Muscle layer of colon (tissue), 2 donors: ENCODE data around the gene LRRC36.
"Not testable (repeated sequence)": the region's sequence is repeated elsewhere in the genome, so short reads cannot be mapped to it uniquely, and the experiment has no call there.

Experiments used
- H3K27ac ChIP-seq: one replicate; pipeline ENCODE4 v1.7.0; 2013; ENCODE audit warnings: low read depth, mild to moderate bottlenecking, low read length, moderate library complexity
- H3K27me3 ChIP-seq, 2 donors: one replicate each; pipeline ENCODE4 v1.7.0; 2013; ENCODE audit warnings: low read length in 2 of 2, mild to moderate bottlenecking in 2 of 2; ENCODE audit not compliant: insufficient read depth in 2 of 2, control insufficient read depth in 1 of 2
- H3K36me3 ChIP-seq: one replicate; pipeline ENCODE4 v1.7.0; 2013; ENCODE audit warnings: mild to moderate bottlenecking, low read length; ENCODE audit not compliant: insufficient read depth
- H3K4me1 ChIP-seq: one replicate; pipeline ENCODE4 v1.7.0; 2013; ENCODE audit warnings: mild to moderate bottlenecking, low read length; ENCODE audit not compliant: insufficient read depth
- H3K4me3 ChIP-seq, 2 donors: one replicate each; pipeline ENCODE4 v1.7.0; 2013; ENCODE audit warnings: low read length in 2 of 2, low read depth in 1 of 2, mild to moderate bottlenecking in 1 of 2, moderate library complexity in 1 of 2
- H3K9ac ChIP-seq: one replicate; pipeline ENCODE4 v1.7.0; 2013; ENCODE audit warnings: low read length
- H3K9me3 ChIP-seq: one replicate; pipeline ENCODE4 v1.7.0; 2013; ENCODE audit warnings: mild to moderate bottlenecking, low read length
- donor health status: abdominal sarcoma.
- donor health status: Adenocarcinoma of cecum.

Gene LRRC36

DNA sequence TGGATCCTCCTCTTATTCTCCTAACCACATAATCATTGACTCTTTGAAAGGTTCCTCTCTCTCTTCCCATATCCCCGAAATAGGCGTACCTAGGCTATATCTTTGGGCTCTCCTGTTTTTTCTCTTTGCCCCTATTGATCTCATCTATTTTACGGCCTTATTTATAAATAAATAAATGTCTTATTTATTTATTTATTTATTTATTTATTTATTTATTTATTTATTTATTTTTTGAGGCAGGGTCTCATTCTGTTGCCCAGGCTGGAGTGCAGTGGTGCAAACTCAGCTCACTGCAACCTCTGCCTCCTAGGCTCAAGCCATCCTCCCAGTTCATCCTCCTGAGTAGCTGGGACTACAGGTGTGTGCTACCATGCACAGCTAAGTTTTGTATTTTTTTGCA lies 25.8 kb downstream of the LRRC36 start:
- H3K9me3 ChIP-seq, H3K4me3 ChIP-seq, H3K9ac ChIP-seq, H3K27me3 ChIP-seq, H3K4me1 ChIP-seq, H3K27ac ChIP-seq, H3K36me3 ChIP-seq: not testable (repeated sequence)

DNA sequence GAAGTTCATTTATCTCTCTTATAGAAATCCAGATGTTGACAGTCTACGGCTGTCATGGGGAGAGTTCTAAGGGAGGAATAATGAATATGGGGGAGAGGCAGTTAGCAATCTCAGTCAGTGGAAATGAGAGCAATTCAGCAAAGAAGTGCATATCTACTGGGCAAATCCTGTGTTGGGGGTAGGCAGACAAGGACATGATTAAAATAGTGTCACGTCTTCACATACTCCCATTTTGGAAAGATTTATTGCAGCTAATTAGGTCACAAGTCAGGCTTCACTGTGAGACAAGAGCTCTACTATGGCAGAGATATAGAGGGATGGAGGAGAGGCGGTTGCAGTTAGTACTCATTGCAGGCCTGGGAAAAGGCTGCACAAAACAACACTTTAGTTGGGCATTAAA lies 29.8 kb downstream of the LRRC36 start:
- Histone ChIP-seq H3K27me3 (no peaks in the 10 kb centered on the region), H3K36me3 (no peaks in the 10 kb centered on the region), H3K27ac (no peak overlapping the region), H3K4me3 (no peak overlapping the region), H3K9ac (no peak overlapping the region), H3K4me1 (no peaks in the 10 kb centered on the region), H3K9me3 (no peaks in the 10 kb centered on the region)

DNA sequence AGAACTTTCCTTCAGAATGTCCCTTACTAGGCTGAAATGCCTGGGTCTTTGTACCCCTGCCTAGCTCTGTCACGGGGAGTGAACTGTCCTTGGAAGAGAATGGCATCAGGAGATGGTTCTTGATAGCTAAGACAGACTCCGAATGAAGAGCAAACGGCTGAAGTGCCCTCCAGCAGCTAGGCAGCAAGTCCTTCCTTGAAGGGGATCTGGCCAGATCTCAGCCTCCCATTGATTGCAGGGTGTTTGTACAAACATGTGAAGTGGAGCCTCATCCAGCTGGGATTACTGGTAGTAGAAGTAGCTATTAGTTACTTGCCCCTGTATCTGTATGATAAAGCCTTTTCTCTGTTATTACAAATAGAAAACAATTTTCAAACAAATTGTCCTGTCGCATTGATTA lies 30.9 kb downstream of the LRRC36 start:
- Histone ChIP-seq H3K27ac (no peak overlapping the region), H3K36me3 (no peaks in the 10 kb centered on the region), H3K4me3 (no peak overlapping the region), H3K9me3 (no peaks in the 10 kb centered on the region), H3K27me3 (no peaks in the 10 kb centered on the region), H3K9ac (no peak overlapping the region), H3K4me1 (no peaks in the 10 kb centered on the region)

DNA sequence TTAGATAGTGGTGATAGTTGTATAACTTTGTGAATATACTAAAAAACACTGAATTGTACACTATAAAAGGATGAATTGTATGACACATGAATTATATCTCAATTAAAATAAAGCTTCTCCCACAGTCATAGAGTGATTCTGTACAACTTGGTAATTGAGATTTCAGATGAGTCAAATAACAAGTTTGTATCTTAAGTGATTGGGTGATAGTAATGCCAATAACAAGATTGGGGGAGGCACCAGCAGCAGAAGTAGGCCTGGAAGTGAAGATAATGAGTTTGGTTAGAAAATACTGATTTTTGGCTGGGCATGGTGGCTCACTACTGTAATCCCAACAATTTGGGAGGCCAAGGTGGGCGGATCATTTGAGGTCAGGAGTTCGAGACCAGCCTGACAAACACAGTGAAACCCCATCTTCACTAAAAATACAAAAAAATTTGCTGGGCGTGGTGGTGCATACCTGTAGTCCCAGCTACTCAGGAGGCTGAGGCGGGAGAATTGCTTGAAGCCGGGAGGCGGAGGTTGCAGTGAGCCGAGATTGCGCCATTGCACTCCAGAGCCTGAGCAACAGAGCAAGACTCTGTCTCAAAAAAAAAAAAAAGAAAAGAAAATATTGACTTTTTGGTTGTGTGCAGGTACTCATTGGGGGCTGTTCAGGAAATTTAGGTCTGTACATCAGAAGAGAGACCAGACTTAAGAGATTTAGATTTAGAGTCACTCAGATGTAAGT lies 33.1 kb downstream of the LRRC36 start:
- H3K4me1 ChIP-seq, H3K27me3 ChIP-seq, H3K9ac ChIP-seq, H3K27ac ChIP-seq, H3K4me3 ChIP-seq, H3K9me3 ChIP-seq, H3K36me3 ChIP-seq: not testable (repeated sequence)

DNA sequence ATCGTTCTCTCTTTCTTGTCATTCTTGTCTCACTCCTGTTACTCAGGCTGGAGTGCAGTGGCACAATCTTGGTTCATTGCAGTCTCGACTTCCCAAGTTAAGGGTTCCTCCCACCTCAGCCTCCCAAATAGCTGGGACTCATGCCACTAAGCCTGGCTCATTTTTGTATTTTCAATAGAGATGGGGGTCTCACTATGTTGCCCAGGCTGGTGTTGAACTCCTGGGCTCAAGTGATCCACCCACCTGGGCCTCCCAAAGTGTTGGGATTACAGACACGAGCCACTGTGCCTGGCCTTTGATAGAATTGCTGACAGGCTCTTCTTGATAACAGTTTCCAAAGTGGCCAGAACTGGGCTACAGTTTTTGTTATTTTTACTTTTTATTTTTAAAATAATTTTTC lies 34.4 kb downstream of the LRRC36 start:
- H3K27ac ChIP-seq, result no peak overlapping the region
- H3K27me3 ChIP-seq, result no peaks in the 10 kb centered on the region
- no peaks in the 10 kb centered on the region for H3K4me1 ChIP-seq
- no peak overlapping the region for H3K9ac ChIP-seq
- no peaks in the 10 kb centered on the region for H3K9me3 ChIP-seq
- no peak overlapping the region for H3K4me3 ChIP-seq
- no peaks in the 10 kb centered on the region for H3K36me3 ChIP-seq

DNA sequence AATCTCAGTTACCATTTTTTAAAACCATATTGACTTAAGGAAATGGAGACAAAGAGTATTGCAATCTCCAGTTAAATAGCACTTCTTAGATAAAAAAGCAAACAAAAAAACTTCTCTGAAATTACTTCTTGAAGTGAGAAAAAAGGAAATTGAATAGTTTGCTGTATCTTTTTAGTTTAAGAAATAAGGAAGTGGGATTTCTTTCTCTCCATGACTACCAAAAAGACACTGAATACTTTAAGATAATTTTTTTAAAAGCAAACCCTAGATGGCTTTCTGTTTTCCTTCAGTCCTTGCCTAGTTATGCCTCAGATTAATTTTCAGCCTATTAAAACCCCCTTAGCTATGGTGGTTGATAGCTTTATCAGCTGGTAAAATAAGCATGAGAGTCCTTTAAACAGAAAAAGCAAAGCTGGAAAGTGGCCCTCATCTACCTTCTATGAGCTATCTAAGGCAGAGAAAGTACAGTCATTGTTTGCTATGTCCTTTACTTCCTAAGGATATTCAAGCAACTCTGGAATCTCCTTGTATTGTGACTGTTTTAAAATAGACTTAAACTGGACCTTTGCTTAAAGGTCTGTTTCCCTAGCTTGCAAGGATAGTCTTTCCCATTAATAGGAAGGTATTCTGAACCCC lies 38.1 kb downstream of the LRRC36 start:
- H3K36me3 ChIP-seq, result no peaks in the 10 kb centered on the region
- no peaks in the 10 kb centered on the region for H3K9me3 ChIP-seq
- H3K27me3 ChIP-seq, result no peaks in the 10 kb centered on the region
- H3K27ac ChIP-seq, result no peak overlapping the region
- no peak overlapping the region for H3K4me3 ChIP-seq
- H3K9ac ChIP-seq, result no peak overlapping the region
- H3K4me1 ChIP-seq, result no peaks in the 10 kb centered on the region

DNA sequence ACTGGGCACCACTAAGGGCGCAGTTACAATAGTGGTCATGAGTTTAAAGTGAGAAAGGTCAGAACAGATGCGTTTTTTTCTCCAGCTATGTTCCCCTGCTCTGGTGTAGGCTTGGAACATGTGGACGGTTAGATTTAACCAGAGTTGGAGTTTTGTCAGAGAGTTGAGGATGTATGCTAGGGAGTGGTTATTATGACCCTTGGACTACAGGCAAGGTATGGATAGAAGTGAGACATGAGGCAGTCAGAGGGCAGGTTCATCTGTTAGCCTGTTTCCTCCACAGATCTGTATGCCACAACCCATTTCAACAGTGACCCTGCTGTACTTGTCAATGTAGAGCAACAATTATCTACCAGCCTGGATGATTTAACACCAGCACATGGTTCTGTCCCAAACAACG lies 44.0 kb downstream of the LRRC36 start:
- Histone ChIP-seq H3K36me3 (no peaks in the 10 kb centered on the region), H3K4me1 (no peaks in the 10 kb centered on the region), H3K9me3 (no peaks in the 10 kb centered on the region), H3K9ac (no peak overlapping the region), H3K27me3 (no peaks in the 10 kb centered on the region), H3K4me3 (no peak overlapping the region), H3K27ac (no peak overlapping the region)

DNA sequence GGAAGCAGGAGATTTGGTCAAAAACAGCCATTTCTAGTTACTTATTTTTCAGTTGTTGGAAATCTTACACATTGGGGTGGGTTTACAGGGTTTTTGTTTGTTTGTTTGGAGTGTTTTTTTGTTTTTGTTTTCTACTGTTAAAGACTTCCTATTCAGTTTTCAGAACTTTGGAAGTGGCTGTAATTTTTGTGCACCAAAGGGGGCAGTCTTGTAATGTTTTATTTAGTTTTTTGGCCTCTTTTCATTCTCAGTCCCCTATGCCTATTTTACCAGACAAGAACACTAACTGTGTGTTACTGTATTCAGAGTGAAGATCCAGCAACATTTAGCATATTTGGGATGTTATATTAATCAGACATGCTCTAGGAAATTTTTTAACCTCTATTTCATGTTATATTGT lies 46.0 kb downstream of the LRRC36 start:
- H3K36me3 ChIP-seq, result no peaks in the 10 kb centered on the region
- no peaks in the 10 kb centered on the region for H3K9me3 ChIP-seq
- H3K9ac ChIP-seq, result no peak overlapping the region
- H3K27me3 ChIP-seq, result no peaks in the 10 kb centered on the region
- H3K4me3 ChIP-seq, result no peak overlapping the region
- no peaks in the 10 kb centered on the region for H3K4me1 ChIP-seq
- no peak overlapping the region for H3K27ac ChIP-seq

DNA sequence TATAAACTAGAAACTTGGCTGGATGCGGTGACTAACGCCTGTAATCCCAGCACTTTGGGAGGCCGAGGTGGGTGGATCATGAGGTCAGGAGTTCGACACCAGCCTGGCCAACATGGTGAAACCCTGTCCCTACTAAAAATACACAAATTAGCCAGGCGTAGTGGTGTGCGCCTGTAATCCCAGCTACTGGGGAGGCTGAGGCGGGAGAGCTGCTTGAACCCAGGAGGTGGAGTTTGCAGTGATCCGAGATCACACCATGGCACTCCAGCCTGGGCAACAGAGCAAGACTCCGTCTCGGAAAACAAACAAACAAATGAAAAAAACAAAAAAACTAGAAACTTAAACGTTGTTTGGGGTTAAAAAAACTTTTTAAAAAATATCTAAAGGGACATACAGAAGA lies 49.4 kb downstream of the LRRC36 start:
- not testable (repeated sequence) for H3K4me3 ChIP-seq, H3K27ac ChIP-seq, H3K27me3 ChIP-seq, H3K4me1 ChIP-seq, H3K36me3 ChIP-seq, H3K9me3 ChIP-seq, H3K9ac ChIP-seq

DNA sequence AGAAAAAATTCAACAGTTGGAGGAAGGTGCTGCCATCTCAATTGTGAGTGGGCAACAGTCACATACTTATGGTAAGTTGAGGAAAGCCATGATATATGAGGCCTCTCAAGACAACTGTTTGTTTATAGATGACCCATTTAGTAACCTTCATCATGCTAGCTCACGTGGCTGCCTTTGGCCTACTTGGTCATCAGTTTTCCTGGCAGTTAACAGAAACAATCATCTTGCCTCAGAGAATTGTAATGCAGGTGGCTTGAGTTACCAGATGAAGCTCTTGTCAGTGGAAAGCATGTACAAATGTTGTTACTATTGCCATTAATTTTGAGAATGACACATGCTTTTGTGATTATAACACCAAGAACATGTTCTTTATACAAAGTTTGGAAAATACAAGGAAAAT lies 52.0 kb downstream of the LRRC36 start:
- no peaks in the 10 kb centered on the region for H3K9me3 ChIP-seq

DNA sequence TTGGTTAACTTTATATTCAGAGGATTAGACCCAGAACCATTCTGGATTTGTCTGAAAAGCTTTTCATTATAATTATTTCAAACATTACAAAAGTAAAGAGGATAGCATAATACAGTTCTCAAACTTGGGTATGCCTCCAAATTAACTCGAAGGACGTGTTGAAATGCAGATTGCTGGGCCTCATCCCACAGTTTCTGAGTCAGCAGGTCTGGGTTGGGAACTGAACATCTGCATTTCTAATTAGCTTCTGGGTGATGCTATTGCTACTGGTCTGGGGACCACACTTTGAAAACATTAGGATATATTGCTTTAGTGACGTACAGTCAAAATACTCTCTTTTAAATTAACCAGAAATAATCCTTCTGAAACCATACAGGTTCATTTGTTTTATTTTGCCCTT lies 56.7 kb downstream of the LRRC36 start:
- Histone ChIP-seq H3K36me3 (no peaks in the 10 kb centered on the region), H3K27me3 (no peaks in the 10 kb centered on the region), H3K4me3 (no peak overlapping the region), H3K27ac (no peak overlapping the region), H3K4me1 (no peaks in the 10 kb centered on the region), H3K9me3 (no peaks in the 10 kb centered on the region), H3K9ac (no peak overlapping the region)

More for the DNA sequence above, 52.0 kb downstream of the LRRC36 start:
- no peaks in the 10 kb centered on the region for H3K4me1 ChIP-seq
- no peaks in the 10 kb centered on the region for H3K27me3 ChIP-seq
- no peaks in the 10 kb centered on the region for H3K36me3 ChIP-seq
- H3K9ac ChIP-seq, result no peak overlapping the region
- no peak overlapping the region for H3K27ac ChIP-seq
- no peak overlapping the region for H3K4me3 ChIP-seq
